ENCODE measurements around the gene TSPAN10. TPM values are rescaled to one million over a fixed set of nuclear protein-coding genes. Genes with fewer than 3 reads are reported as not detected.

The TSPAN10 gene
- total and polyA plus RNA-seq, 2 of the 4 experiments (the other 2 are of a cell fraction), result 1.4 to 4.5 TPM

DNA sequence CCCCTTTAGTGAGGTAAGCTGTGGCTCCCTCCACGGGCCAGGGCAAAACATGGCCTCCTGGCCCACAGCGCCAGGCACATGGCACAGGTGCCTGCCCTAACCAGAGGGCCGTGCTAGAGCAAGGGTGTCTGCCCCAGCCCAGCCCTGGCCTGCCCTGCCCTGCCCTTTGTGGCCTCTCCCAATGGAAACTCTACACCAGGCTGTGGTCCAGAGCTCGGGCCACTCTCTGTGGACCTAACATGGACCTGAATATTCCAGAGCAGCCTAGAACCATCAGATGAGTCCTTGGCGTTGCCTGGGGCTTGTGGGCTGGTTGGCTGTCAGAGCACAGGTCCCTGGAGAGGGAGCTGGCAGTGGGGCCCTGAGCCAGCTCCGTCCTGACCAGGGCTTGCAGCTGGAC lies 58.2 kb downstream of the TSPAN10 start:
- no peaks in the 10 kb centered on the region for H3K4me1 ChIP-seq (ENCODE audit: control insufficient read depth, insufficient read depth, low read length)
- H2BK120ac ChIP-seq (ENCODE audit: low read depth, low read length), result no peak overlapping the region
- no peak overlapping the region for H4K5ac ChIP-seq (ENCODE audit: low read depth, low read length)
- H2AK5ac ChIP-seq (ENCODE audit: low read depth, low read length), result no peak overlapping the region
- no peak overlapping the region for H2BK15ac ChIP-seq (ENCODE audit: low read depth, low read length)
- no peak overlapping the region for H3K27ac ChIP-seq (ENCODE audit: insufficient read depth, low read length)
- peaks cover 80% of the 10 kb centered on the region for H3K36me3 ChIP-seq (ENCODE audit: control insufficient read depth, insufficient read depth, low read length)
- H3K9me1 ChIP-seq (ENCODE audit: insufficient read depth, low read length), result no peaks in the 10 kb centered on the region
- BruUV-seq (replicated peaks), result no TSS peak
- POLR2A ChIA-PET (ENCODE audit: unreplicated experiment), result no interaction called here
- no peak overlapping the region for H3K23ac ChIP-seq (ENCODE audit: low read depth, low read length)
- ATAC-seq (ENCODE audit: low read depth) (no peak), DNase-seq (no peak)
- no peak overlapping the region for H3K4me3 ChIP-seq (ENCODE audit: insufficient read depth, low read depth, low read length)
- no peak overlapping the region for H3K18ac ChIP-seq (ENCODE audit: low read depth, low read length)
- H4K8ac ChIP-seq (ENCODE audit: low read depth in 2 of 2, low read length in 2 of 2), result no peak overlapping the region
- no peak overlapping the region for H3K9ac ChIP-seq (ENCODE audit: low read depth, low read length)
- in situ Hi-C loops (cut with MboI; ENCODE audit: low sequenced_read_pairs), result no loop called here
- H2BK20ac ChIP-seq (ENCODE audit: low read depth, low read length), result no peak overlapping the region
- H2BK5ac ChIP-seq (ENCODE audit: low read depth, low read length, poor library complexity, severe bottlenecking), result no peak overlapping the region
- no peaks in the 10 kb centered on the region for H3K9me3 ChIP-seq (ENCODE audit: control insufficient read depth, insufficient read depth, low read length)
- no peak overlapping the region for H4K91ac ChIP-seq (ENCODE audit: insufficient read depth, low read depth, low read length)
- TF ChIP-seq RAD21 (IDR thresholded peaks at IDR 0.05; ENCODE audit: low read length), result no peak
- TF ChIP-seq, protein P1, sequence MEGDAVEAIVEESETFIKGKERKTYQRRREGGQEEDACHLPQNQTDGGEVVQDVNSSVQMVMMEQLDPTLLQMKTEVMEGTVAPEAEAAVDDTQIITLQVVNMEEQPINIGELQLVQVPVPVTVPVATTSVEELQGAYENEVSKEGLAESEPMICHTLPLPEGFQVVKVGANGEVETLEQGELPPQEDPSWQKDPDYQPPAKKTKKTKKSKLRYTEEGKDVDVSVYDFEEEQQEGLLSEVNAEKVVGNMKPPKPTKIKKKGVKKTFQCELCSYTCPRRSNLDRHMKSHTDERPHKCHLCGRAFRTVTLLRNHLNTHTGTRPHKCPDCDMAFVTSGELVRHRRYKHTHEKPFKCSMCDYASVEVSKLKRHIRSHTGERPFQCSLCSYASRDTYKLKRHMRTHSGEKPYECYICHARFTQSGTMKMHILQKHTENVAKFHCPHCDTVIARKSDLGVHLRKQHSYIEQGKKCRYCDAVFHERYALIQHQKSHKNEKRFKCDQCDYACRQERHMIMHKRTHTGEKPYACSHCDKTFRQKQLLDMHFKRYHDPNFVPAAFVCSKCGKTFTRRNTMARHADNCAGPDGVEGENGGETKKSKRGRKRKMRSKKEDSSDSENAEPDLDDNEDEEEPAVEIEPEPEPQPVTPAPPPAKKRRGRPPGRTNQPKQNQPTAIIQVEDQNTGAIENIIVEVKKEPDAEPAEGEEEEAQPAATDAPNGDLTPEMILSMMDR (conservative IDR thresholded peaks at IDR 0.05; ENCODE audit: low read depth, low read length), result no peak
- no peak for TF ChIP-seq CHD1 (IDR thresholded peaks at IDR 0.05; ENCODE audit: low read depth, low read length)
- TF ChIP-seq CEBPB (IDR thresholded peaks at IDR 0.05; ENCODE audit: low read depth, low read length), result no peak
- TF ChIP-seq MAFK (IDR thresholded peaks at IDR 0.05; ENCODE audit: low read depth, low read length), result no peak
- TF ChIP-seq, protein P2, sequence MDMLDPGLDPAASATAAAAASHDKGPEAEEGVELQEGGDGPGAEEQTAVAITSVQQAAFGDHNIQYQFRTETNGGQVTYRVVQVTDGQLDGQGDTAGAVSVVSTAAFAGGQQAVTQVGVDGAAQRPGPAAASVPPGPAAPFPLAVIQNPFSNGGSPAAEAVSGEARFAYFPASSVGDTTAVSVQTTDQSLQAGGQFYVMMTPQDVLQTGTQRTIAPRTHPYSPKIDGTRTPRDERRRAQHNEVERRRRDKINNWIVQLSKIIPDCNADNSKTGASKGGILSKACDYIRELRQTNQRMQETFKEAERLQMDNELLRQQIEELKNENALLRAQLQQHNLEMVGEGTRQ (IDR thresholded peaks at IDR 0.05; ENCODE audit: low read depth, low read length), result no peak
- no peak for TF ChIP-seq RFX5 (IDR thresholded peaks at IDR 0.05; ENCODE audit: low read depth, low read length)
- TF ChIP-seq SMC3 (IDR thresholded peaks at IDR 0.05; ENCODE audit: low read depth, low read length), result no peak
- TF ChIP-seq FOS (IDR thresholded peaks at IDR 0.05; ENCODE audit: low read depth, low read length), result no peak
- no peak for TF ChIP-seq NFE2L2 (IDR thresholded peaks at IDR 0.05; ENCODE audit: low read depth, low read length)
- no peak for TF ChIP-seq MAZ (IDR thresholded peaks at IDR 0.05; ENCODE audit: borderline replicate concordance, low read depth, low read length)
- TF ChIP-seq, protein P3, sequence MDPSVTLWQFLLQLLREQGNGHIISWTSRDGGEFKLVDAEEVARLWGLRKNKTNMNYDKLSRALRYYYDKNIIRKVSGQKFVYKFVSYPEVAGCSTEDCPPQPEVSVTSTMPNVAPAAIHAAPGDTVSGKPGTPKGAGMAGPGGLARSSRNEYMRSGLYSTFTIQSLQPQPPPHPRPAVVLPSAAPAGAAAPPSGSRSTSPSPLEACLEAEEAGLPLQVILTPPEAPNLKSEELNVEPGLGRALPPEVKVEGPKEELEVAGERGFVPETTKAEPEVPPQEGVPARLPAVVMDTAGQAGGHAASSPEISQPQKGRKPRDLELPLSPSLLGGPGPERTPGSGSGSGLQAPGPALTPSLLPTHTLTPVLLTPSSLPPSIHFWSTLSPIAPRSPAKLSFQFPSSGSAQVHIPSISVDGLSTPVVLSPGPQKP (IDR thresholded peaks at IDR 0.05; ENCODE audit: borderline replicate concordance, low read depth, low read length), result no peak
- TF ChIP-seq RCOR1 (IDR thresholded peaks at IDR 0.05; ENCODE audit: insufficient replicate concordance, low read length), result no peak
- no peak for TF ChIP-seq MXI1 (IDR thresholded peaks at IDR 0.05; ENCODE audit: borderline replicate concordance, low read depth, low read length)
- TF ChIP-seq BHLHE40 (IDR thresholded peaks at IDR 0.05; ENCODE audit: low read depth, low read length), result no peak
- TF ChIP-seq POLR2A (IDR thresholded peaks at IDR 0.05; ENCODE audit: low read depth, low read length), result no peak
- H3K56ac ChIP-seq (ENCODE audit: extremely low read depth, insufficient read depth, low read length), result no peak overlapping the region
- H3K27me3 ChIP-seq (ENCODE audit: control insufficient read depth, insufficient read depth, low read length), result no peaks in the 10 kb centered on the region
- H3K4ac ChIP-seq (ENCODE audit: low read depth, low read length), result no peak overlapping the region
- dilution Hi-C loops (cut with HindIII; ENCODE audit: low sequenced_read_pairs, unreplicated experiment), result no loop called here
- no peak overlapping the region for H3K14ac ChIP-seq (replicated peaks; ENCODE audit: low read depth, low read length)
- no peak overlapping the region for H3K4me2 ChIP-seq (ENCODE audit: low read depth, low read length)
- peaks cover 10 to 43% of the 10 kb centered on the region in 2 experiments; a peak in 3 of 4 replicates for H3K79me1 ChIP-seq (ENCODE audit: low read depth in 1 of 2, low read length in 2 of 2)
- CTCF ChIA-PET, result no interaction called here
- H2AK9ac ChIP-seq (replicated peaks; ENCODE audit: low read depth, low read length, poor library complexity), result no peak overlapping the region
- no peak overlapping the region for H2AFZ ChIP-seq (replicated peaks; ENCODE audit: low read length, poor library complexity)
- intact Hi-C loops (cut with micrococcal nuclease), result no loop called here
- H4K20me1 ChIP-seq (ENCODE audit: insufficient read depth, low read length), result peaks cover 68% of the 10 kb centered on the region
- 83% methylated on average over 5 of the region's 6 CpGs; no CpG with 5 or more reads in 1 of the 2 experiments for WGBS, 2 experiments (ENCODE audit: extremely low coverage in 2 of 2, insufficient read length in 1 of 2)
